Measurements from ENCODE around the gene DCAF12. TPM values are rescaled to one million over a fixed set of nuclear protein-coding genes. Genes with fewer than 3 reads are reported as not detected.
"Not testable (repeated sequence)": the region's sequence is repeated elsewhere in the genome, so short reads cannot be mapped to it uniquely, and the experiment has no call there.

Gene DCAF12
- polyA plus RNA-seq, 1 donor (not counting 4 experiments of a cell fraction or from before 2014, with no cell fraction given): 33.0 TPM

- no peak overlapping the region for H3K4me3 ChIP-seq (ENCODE audit: control insufficient read depth in 2 of 3, extremely low read depth in 1 of 3, insufficient read depth in 2 of 3, low read depth in 1 of 3, low read length in 3 of 3)
- FAIRE-seq: no peak
- H3K9ac ChIP-seq (ENCODE audit: control insufficient read depth, extremely low read depth, insufficient read depth, low read length): no peak overlapping the region
- H4K20me1 ChIP-seq (ENCODE audit: control insufficient read depth, extremely low read depth, insufficient read depth, low read length): no peaks in the 10 kb centered on the region
- dilution Hi-C loops (cut with MboI; ENCODE audit: extremely low pct_ligation_motif_present, low sequenced_read_pairs): no loop called here
- no peak for DNase-seq (ENCODE audit: low read depth, low spot score)
- no peaks in the 10 kb centered on the region for H3K36me3 ChIP-seq (ENCODE audit: control insufficient read depth in 2 of 2, extremely low read depth in 1 of 2, insufficient read depth in 2 of 2, low read length in 2 of 2)
- TF ChIP-seq EZH2 (IDR thresholded peaks at IDR 0.05; ENCODE audit: low read length) (no peak), CTCF (optimal IDR thresholded peaks at IDR 0.05 in 1 of 3, IDR thresholded peaks at IDR 0.05 in 1 of 3, conservative IDR thresholded peaks at IDR 0.05 in 1 of 3; ENCODE audit: extremely low read depth in 1 of 3, insufficient read depth in 2 of 3, low read length in 3 of 3) (no peak)
- H3K79me2 ChIP-seq (ENCODE audit: control insufficient read depth, insufficient read depth, low read length): no peaks in the 10 kb centered on the region
- H3K9me3 ChIP-seq (ENCODE audit: control insufficient read depth, low read depth, low read length): no peaks in the 10 kb centered on the region
- no peak overlapping the region for H3K4me2 ChIP-seq (ENCODE audit: control insufficient read depth, extremely low read depth, insufficient read depth, low read depth, low read length)
- no peaks in the 10 kb centered on the region for H3K27me3 ChIP-seq (ENCODE audit: control insufficient read depth, extremely low read depth, insufficient read depth, low read length)
- H3K4me1 ChIP-seq (ENCODE audit: control insufficient read depth, extremely low read depth, insufficient read depth, low read length): no peaks in the 10 kb centered on the region
- no peaks in the 10 kb centered on the region for H3K9me1 ChIP-seq (ENCODE audit: control insufficient read depth, extremely low read depth, insufficient read depth, low read length)
- H2AFZ ChIP-seq (ENCODE audit: control insufficient read depth, low read length): no peak overlapping the region
- no peak overlapping the region for H3K27ac ChIP-seq (ENCODE audit: control insufficient read depth, insufficient read depth, low read length)
These were observed 14.4 kb upstream of the DCAF12 start for GRCh38 chr9:34140853-34141252.

GRCh38 chr9:34139477-34140146 is 13.1 kb upstream of the DCAF12 start:
- DNase-seq (ENCODE audit: low read depth, low spot score): no peak

GRCh38 chr9:34138644-34139043 is 12.1 kb upstream of the DCAF12 start:
- H3K36me3 ChIP-seq (ENCODE audit: control insufficient read depth in 2 of 2, extremely low read depth in 1 of 2, insufficient read depth in 2 of 2, low read length in 2 of 2); H3K4me1 ChIP-seq (ENCODE audit: control insufficient read depth, extremely low read depth, insufficient read depth, low read length); H3K79me2 ChIP-seq (ENCODE audit: control insufficient read depth, insufficient read depth, low read length); H3K27me3 ChIP-seq (ENCODE audit: control insufficient read depth, extremely low read depth, insufficient read depth, low read length); H3K9ac ChIP-seq (ENCODE audit: control insufficient read depth, extremely low read depth, insufficient read depth, low read length); H3K9me1 ChIP-seq (ENCODE audit: control insufficient read depth, extremely low read depth, insufficient read depth, low read length); FAIRE-seq; DNase-seq (ENCODE audit: low read depth, low spot score); dilution Hi-C loops (cut with MboI; ENCODE audit: extremely low pct_ligation_motif_present, low sequenced_read_pairs); H3K27ac ChIP-seq (ENCODE audit: control insufficient read depth, insufficient read depth, low read length); H3K4me2 ChIP-seq (ENCODE audit: control insufficient read depth, extremely low read depth, insufficient read depth, low read depth, low read length); H4K20me1 ChIP-seq (ENCODE audit: control insufficient read depth, extremely low read depth, insufficient read depth, low read length); H2AFZ ChIP-seq (ENCODE audit: control insufficient read depth, low read length); H3K4me3 ChIP-seq (ENCODE audit: control insufficient read depth in 2 of 3, extremely low read depth in 1 of 3, insufficient read depth in 2 of 3, low read depth in 1 of 3, low read length in 3 of 3); H3K9me3 ChIP-seq (ENCODE audit: control insufficient read depth, low read depth, low read length): not testable (repeated sequence)

More at GRCh38 chr9:34139477-34140146, 13.1 kb upstream of the DCAF12 start:
- no peak for FAIRE-seq
- dilution Hi-C loops (cut with MboI; ENCODE audit: extremely low pct_ligation_motif_present, low sequenced_read_pairs): no loop called here
- Histone ChIP-seq H3K36me3 (ENCODE audit: control insufficient read depth in 2 of 2, extremely low read depth in 1 of 2, insufficient read depth in 2 of 2, low read length in 2 of 2) (no peaks in the 10 kb centered on the region), H3K27ac (ENCODE audit: control insufficient read depth, insufficient read depth, low read length) (no peak overlapping the region), H3K27me3 (ENCODE audit: control insufficient read depth, extremely low read depth, insufficient read depth, low read length) (no peaks in the 10 kb centered on the region), H3K9ac (ENCODE audit: control insufficient read depth, extremely low read depth, insufficient read depth, low read length) (no peak overlapping the region), H3K79me2 (ENCODE audit: control insufficient read depth, insufficient read depth, low read length) (no peaks in the 10 kb centered on the region), H3K4me3 (ENCODE audit: control insufficient read depth in 2 of 3, extremely low read depth in 1 of 3, insufficient read depth in 2 of 3, low read depth in 1 of 3, low read length in 3 of 3) (no peak overlapping the region), H2AFZ (ENCODE audit: control insufficient read depth, low read length) (no peak overlapping the region), H3K4me1 (ENCODE audit: control insufficient read depth, extremely low read depth, insufficient read depth, low read length) (no peaks in the 10 kb centered on the region), H3K9me1 (ENCODE audit: control insufficient read depth, extremely low read depth, insufficient read depth, low read length) (no peaks in the 10 kb centered on the region), H3K9me3 (ENCODE audit: control insufficient read depth, low read depth, low read length) (no peaks in the 10 kb centered on the region), H4K20me1 (ENCODE audit: control insufficient read depth, extremely low read depth, insufficient read depth, low read length) (no peaks in the 10 kb centered on the region), H3K4me2 (ENCODE audit: control insufficient read depth, extremely low read depth, insufficient read depth, low read depth, low read length) (no peak overlapping the region)
- no peak for TF ChIP-seq EZH2 (IDR thresholded peaks at IDR 0.05; ENCODE audit: low read length)
- TF ChIP-seq CTCF (optimal IDR thresholded peaks at IDR 0.05 in 1 of 3, IDR thresholded peaks at IDR 0.05 in 1 of 3, conservative IDR thresholded peaks at IDR 0.05 in 1 of 3; ENCODE audit: extremely low read depth in 1 of 3, insufficient read depth in 2 of 3, low read length in 3 of 3): peak; percentile 12 to 48 (median 23)

All from keratinocyte (primary cell).